Measurements from ENCODE around the gene GRPEL1. TPM values are rescaled to one million over a fixed set of nuclear protein-coding genes. Genes with fewer than 3 reads are reported as not detected.

Gene GRPEL1
- total and polyA plus RNA-seq, 2 of the 13 experiments (the other 11 are each of a cell fraction or from before 2014, with no cell fraction given), result 32.3 to 141 TPM

DNA sequence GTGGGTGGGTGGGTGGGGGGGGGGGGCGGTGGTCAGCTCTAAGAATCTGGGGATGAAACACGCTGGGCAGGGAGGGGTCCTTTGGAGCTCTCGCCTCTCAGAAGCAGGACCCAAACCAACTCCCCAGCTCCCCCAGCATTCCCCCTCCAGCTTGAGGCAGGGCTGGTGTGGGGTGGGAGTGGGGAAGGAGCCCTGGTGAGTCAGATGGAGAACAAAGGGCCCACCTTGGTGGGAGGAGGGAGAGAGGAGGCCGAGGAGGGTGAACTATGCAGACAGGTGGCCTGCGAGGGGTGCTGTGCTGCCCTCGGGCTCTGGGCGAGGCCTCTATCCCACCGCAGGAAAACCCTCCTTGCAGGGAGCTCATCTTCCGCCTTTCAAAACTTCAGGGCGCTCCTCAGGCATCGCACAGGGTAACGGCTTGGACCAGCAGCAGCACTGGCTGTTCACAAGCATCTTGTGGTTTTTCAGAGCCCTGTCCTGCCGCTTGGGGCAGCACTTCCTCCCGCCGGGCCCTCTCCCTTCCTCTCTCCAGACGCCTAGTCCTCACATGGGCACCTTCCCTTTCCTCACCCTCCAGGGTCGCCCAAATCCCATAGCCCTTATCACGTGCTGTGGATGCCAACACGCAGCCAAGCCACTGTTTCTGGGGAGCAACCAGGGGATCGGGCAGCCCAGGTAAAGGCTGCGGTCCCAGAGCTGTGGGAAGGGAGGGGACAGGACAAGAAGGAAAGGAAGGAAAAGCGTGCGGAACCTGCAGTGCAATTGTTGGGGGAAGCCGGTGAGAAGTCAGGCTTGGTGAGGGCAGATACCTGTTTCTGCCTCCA is 34.0 kb upstream of the GRPEL1 start (continued):
- TF ChIP-seq, protein P1, sequence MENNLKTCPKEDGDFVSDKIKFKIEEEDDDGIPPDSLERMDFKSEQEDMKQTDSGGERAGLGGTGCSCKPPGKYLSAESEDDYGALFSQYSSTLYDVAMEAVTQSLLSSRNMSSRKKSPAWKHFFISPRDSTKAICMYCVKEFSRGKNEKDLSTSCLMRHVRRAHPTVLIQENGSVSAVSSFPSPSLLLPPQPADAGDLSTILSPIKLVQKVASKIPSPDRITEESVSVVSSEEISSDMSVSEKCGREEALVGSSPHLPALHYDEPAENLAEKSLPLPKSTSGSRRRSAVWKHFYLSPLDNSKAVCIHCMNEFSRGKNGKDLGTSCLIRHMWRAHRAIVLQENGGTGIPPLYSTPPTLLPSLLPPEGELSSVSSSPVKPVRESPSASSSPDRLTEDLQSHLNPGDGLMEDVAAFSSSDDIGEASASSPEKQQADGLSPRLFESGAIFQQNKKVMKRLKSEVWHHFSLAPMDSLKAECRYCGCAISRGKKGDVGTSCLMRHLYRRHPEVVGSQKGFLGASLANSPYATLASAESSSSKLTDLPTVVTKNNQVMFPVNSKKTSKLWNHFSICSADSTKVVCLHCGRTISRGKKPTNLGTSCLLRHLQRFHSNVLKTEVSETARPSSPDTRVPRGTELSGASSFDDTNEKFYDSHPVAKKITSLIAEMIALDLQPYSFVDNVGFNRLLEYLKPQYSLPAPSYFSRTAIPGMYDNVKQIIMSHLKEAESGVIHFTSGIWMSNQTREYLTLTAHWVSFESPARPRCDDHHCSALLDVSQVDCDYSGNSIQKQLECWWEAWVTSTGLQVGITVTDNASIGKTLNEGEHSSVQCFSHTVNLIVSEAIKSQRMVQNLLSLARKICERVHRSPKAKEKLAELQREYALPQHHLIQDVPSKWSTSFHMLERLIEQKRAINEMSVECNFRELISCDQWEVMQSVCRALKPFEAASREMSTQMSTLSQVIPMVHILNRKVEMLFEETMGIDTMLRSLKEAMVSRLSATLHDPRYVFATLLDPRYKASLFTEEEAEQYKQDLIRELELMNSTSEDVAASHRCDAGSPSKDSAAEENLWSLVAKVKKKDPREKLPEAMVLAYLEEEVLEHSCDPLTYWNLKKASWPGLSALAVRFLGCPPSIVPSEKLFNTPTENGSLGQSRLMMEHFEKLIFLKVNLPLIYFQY (CRISPR knock-in tag; IDR thresholded peaks at IDR 0.05; ENCODE audit: borderline replicate concordance), result no peak
- TF ChIP-seq STAG1 (CRISPR knock-in tag; IDR thresholded peaks at IDR 0.05) (peak; percentile 60), CBX5 (CRISPR knock-in tag; IDR thresholded peaks at IDR 0.05; ENCODE audit: borderline replicate concordance) (peak; percentile 22; the same call in 1 of the 2 replicates), ZMAT3 (CRISPR knock-in tag; conservative IDR thresholded peaks at IDR 0.05) (0 out of 2 replicates have a peak, but pooled peaks have one; percentile 19), ZNF451 (CRISPR knock-in tag; IDR thresholded peaks at IDR 0.05) (peak; percentile 64; the same call in 1 of the 2 replicates), ZNF703 (CRISPR knock-in tag; IDR thresholded peaks at IDR 0.05; ENCODE audit: borderline replicate concordance) (no peak), KLF9 (CRISPR knock-in tag; IDR thresholded peaks at IDR 0.05; ENCODE audit: low read depth) (no peak), ZSCAN30 (CRISPR knock-in tag; IDR thresholded peaks at IDR 0.05) (no peak), JUND (CRISPR knock-in tag; IDR thresholded peaks at IDR 0.05) (no peak), ZNF383 (CRISPR knock-in tag; IDR thresholded peaks at IDR 0.05; ENCODE audit: borderline replicate concordance) (no peak; the same call in 1 of the 2 replicates), NR2C2 (CRISPR knock-in tag; IDR thresholded peaks at IDR 0.05; ENCODE audit: borderline replicate concordance) (no peak)
- TF ChIP-seq, protein P2, sequence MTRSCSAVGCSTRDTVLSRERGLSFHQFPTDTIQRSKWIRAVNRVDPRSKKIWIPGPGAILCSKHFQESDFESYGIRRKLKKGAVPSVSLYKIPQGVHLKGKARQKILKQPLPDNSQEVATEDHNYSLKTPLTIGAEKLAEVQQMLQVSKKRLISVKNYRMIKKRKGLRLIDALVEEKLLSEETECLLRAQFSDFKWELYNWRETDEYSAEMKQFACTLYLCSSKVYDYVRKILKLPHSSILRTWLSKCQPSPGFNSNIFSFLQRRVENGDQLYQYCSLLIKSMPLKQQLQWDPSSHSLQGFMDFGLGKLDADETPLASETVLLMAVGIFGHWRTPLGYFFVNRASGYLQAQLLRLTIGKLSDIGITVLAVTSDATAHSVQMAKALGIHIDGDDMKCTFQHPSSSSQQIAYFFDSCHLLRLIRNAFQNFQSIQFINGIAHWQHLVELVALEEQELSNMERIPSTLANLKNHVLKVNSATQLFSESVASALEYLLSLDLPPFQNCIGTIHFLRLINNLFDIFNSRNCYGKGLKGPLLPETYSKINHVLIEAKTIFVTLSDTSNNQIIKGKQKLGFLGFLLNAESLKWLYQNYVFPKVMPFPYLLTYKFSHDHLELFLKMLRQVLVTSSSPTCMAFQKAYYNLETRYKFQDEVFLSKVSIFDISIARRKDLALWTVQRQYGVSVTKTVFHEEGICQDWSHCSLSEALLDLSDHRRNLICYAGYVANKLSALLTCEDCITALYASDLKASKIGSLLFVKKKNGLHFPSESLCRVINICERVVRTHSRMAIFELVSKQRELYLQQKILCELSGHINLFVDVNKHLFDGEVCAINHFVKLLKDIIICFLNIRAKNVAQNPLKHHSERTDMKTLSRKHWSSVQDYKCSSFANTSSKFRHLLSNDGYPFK (CRISPR knock-in tag; IDR thresholded peaks at IDR 0.05; ENCODE audit: borderline replicate concordance), result peak; percentile 40; the same call in 1 of the 2 replicates
- TF ChIP-seq, protein P3, sequence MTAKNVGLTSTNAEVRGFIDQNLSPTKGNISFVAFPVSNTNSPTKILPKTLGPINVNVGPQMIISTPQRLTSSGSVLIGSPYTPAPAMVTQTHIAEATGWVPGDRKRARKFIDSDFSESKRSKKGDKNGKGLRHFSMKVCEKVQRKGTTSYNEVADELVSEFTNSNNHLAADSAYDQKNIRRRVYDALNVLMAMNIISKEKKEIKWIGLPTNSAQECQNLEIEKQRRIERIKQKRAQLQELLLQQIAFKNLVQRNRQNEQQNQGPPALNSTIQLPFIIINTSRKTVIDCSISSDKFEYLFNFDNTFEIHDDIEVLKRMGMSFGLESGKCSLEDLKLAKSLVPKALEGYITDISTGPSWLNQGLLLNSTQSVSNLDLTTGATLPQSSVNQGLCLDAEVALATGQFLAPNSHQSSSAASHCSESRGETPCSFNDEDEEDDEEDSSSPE (CRISPR knock-in tag; IDR thresholded peaks at IDR 0.05), result no peak
- TF ChIP-seq, protein P4, sequence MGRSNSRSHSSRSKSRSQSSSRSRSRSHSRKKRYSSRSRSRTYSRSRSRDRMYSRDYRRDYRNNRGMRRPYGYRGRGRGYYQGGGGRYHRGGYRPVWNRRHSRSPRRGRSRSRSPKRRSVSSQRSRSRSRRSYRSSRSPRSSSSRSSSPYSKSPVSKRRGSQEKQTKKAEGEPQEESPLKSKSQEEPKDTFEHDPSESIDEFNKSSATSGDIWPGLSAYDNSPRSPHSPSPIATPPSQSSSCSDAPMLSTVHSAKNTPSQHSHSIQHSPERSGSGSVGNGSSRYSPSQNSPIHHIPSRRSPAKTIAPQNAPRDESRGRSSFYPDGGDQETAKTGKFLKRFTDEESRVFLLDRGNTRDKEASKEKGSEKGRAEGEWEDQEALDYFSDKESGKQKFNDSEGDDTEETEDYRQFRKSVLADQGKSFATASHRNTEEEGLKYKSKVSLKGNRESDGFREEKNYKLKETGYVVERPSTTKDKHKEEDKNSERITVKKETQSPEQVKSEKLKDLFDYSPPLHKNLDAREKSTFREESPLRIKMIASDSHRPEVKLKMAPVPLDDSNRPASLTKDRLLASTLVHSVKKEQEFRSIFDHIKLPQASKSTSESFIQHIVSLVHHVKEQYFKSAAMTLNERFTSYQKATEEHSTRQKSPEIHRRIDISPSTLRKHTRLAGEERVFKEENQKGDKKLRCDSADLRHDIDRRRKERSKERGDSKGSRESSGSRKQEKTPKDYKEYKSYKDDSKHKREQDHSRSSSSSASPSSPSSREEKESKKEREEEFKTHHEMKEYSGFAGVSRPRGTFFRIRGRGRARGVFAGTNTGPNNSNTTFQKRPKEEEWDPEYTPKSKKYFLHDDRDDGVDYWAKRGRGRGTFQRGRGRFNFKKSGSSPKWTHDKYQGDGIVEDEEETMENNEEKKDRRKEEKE (IDR thresholded peaks at IDR 0.05), result no peak
- TF ChIP-seq, protein P5, sequence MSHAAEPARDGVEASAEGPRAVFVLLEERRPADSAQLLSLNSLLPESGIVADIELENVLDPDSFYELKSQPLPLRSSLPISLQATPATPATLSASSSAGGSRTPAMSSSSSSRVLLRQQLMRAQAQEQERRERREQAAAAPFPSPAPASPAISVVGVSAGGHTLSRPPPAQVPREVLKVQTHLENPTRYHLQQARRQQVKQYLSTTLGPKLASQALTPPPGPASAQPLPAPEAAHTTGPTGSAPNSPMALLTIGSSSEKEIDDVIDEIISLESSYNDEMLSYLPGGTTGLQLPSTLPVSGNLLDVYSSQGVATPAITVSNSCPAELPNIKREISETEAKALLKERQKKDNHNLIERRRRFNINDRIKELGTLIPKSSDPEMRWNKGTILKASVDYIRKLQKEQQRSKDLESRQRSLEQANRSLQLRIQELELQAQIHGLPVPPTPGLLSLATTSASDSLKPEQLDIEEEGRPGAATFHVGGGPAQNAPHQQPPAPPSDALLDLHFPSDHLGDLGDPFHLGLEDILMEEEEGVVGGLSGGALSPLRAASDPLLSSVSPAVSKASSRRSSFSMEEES (CRISPR knock-in tag; IDR thresholded peaks at IDR 0.05), result peak; percentile 34; the same call in 1 of the 2 replicates

All from HepG2 (cell line).